ENCODE measurements around the gene MRPL24. TPM values are rescaled to one million over a fixed set of nuclear protein-coding genes. Genes with fewer than 3 reads are reported as not detected.

Gene MRPL24
- total RNA-seq, 1 experiment from 2014 or later: 85.3 TPM

DNA sequence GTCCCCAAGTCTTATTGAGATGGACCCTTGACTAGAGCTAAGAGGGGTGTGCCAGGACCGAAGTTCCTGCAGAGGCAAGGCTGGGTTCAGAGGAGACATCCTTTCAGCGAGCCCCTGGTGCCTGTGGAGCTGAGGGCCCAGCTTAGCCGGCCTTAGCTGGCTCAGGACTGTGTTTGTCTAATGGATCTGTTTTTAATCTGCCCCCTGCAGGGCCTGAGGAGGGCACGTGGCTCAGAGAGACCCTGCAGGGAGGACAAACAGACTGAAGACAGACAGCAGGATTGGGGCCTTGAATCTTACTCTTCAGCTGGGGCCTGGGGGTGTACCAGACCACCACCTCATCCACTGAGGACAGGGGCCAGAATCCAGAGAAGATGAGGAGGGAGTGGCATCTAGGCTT, 37.1 kb downstream of the MRPL24 start:
- Histone ChIP-seq H3K4me2 (peak overlapping the region; percentile 92), H3K79me2 (ENCODE audit: low read depth) (peaks cover 30% of the 10 kb centered on the region), H3K27ac (no peak overlapping the region)

DNA sequence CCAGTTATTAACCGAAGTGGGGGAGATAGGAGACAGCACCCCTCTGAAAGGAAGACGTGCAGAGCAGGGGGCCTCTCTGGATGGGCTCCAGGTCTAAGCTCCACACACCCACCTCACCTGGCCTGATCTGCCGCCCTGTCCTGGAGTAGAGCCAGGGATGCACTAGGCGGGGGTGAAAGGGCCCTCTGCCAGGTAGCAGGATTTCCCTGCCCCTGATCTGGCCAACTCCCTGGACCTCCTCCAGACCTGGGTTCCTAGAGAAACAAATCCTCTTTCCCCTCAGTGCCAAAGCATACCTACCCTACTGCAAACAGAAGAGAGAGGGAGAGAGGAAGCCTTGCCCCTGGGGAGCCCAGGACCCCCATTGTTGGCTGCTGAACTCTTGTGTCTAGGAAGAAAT, 37.6 kb downstream of the MRPL24 start:
- BruUV-seq (replicated peaks): no TSS peak
- peak overlapping the region; percentile 92 for H3K4me2 ChIP-seq
- H3K27me3 ChIP-seq (ENCODE audit: insufficient read depth, low read depth): no peaks in the 10 kb centered on the region
- ChIA-PET POLR2A (ENCODE audit: unreplicated experiment) (interaction anchor here (0.6 to 0.7 kb wide), 4 partner anchors 9 to 202 kb away, joined by 4 to 10 read pairs (median 6); no protein-coding TSS in a partner anchor), CTCF (interaction anchor here (0.6 to 8.4 kb wide), 2 partner anchors 9 to 13 kb away, joined by 4 to 109 read pairs; no protein-coding TSS in a partner anchor)
- H3K27ac ChIP-seq: no peak overlapping the region
- H3K79me2 ChIP-seq (ENCODE audit: low read depth): peaks cover 30% of the 10 kb centered on the region
- H3K36me3 ChIP-seq (ENCODE audit: low read depth): no peaks in the 10 kb centered on the region; the same call in 1 of the 2 replicates
- H3K9me3 ChIP-seq (ENCODE audit: insufficient read depth, low read depth): no peaks in the 10 kb centered on the region
- intact Hi-C loops (cut with micrococcal nuclease; ENCODE audit: unreplicated experiment): no loop called here
- no peak for TF ChIP-seq EZH2 (IDR thresholded peaks at IDR 0.05; ENCODE audit: low read depth)
- TF ChIP-seq, protein P1, sequence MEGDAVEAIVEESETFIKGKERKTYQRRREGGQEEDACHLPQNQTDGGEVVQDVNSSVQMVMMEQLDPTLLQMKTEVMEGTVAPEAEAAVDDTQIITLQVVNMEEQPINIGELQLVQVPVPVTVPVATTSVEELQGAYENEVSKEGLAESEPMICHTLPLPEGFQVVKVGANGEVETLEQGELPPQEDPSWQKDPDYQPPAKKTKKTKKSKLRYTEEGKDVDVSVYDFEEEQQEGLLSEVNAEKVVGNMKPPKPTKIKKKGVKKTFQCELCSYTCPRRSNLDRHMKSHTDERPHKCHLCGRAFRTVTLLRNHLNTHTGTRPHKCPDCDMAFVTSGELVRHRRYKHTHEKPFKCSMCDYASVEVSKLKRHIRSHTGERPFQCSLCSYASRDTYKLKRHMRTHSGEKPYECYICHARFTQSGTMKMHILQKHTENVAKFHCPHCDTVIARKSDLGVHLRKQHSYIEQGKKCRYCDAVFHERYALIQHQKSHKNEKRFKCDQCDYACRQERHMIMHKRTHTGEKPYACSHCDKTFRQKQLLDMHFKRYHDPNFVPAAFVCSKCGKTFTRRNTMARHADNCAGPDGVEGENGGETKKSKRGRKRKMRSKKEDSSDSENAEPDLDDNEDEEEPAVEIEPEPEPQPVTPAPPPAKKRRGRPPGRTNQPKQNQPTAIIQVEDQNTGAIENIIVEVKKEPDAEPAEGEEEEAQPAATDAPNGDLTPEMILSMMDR (conservative IDR thresholded peaks at IDR 0.05): no peak
- H3K4me1 ChIP-seq (replicated peaks; ENCODE audit: insufficient read depth): peaks cover 25% of the 10 kb centered on the region
- DNase-seq: no peak
- H3F3A ChIP-seq (ENCODE audit: insufficient read depth, low read depth): peaks cover 10% of the 10 kb centered on the region
- peak overlapping the region; percentile 79; the same call in 1 of the 2 replicates for H3K4me3 ChIP-seq
- no peaks in the 10 kb centered on the region for H4K20me1 ChIP-seq (ENCODE audit: insufficient read depth)
- H2AFZ ChIP-seq: no peak overlapping the region
- no peaks in the 10 kb centered on the region for H3K9me2 ChIP-seq (ENCODE audit: insufficient read depth)

More for the DNA sequence above, 37.1 kb downstream of the MRPL24 start:
- no peak for DNase-seq
- H2AFZ ChIP-seq: no peak overlapping the region
- intact Hi-C loops (cut with micrococcal nuclease; ENCODE audit: unreplicated experiment): no loop called here
- ChIA-PET CTCF (interaction anchor here (8.4 kb wide), 1 partner anchor 13 kb away, joined by 109 read pairs; no protein-coding TSS in a partner anchor), POLR2A (ENCODE audit: unreplicated experiment) (interaction anchor here (0.6 kb wide), 1 partner anchor 203 kb away, joined by 15 read pairs; the partner anchor contains the start of gene MEF2D)
- no peaks in the 10 kb centered on the region for H3K9me3 ChIP-seq (ENCODE audit: insufficient read depth, low read depth)
- no peaks in the 10 kb centered on the region for H3K27me3 ChIP-seq (ENCODE audit: insufficient read depth, low read depth)
- no peaks in the 10 kb centered on the region for H4K20me1 ChIP-seq (ENCODE audit: insufficient read depth)
- no peaks in the 10 kb centered on the region; the same call in 1 of the 2 replicates for H3K36me3 ChIP-seq (ENCODE audit: low read depth)
- no peak for TF ChIP-seq EZH2 (IDR thresholded peaks at IDR 0.05; ENCODE audit: low read depth)
- TF ChIP-seq, protein P1 (conservative IDR thresholded peaks at IDR 0.05): no peak; the same call in 1 of the 2 replicates
- peak overlapping the region; percentile 79; the same call in 1 of the 2 replicates for H3K4me3 ChIP-seq
- H3F3A ChIP-seq (ENCODE audit: insufficient read depth, low read depth): peaks cover 10% of the 10 kb centered on the region
- peaks cover 25% of the 10 kb centered on the region for H3K4me1 ChIP-seq (replicated peaks; ENCODE audit: insufficient read depth)
- H3K9me2 ChIP-seq (ENCODE audit: insufficient read depth): no peaks in the 10 kb centered on the region
- BruUV-seq (replicated peaks): no TSS peak

DNA sequence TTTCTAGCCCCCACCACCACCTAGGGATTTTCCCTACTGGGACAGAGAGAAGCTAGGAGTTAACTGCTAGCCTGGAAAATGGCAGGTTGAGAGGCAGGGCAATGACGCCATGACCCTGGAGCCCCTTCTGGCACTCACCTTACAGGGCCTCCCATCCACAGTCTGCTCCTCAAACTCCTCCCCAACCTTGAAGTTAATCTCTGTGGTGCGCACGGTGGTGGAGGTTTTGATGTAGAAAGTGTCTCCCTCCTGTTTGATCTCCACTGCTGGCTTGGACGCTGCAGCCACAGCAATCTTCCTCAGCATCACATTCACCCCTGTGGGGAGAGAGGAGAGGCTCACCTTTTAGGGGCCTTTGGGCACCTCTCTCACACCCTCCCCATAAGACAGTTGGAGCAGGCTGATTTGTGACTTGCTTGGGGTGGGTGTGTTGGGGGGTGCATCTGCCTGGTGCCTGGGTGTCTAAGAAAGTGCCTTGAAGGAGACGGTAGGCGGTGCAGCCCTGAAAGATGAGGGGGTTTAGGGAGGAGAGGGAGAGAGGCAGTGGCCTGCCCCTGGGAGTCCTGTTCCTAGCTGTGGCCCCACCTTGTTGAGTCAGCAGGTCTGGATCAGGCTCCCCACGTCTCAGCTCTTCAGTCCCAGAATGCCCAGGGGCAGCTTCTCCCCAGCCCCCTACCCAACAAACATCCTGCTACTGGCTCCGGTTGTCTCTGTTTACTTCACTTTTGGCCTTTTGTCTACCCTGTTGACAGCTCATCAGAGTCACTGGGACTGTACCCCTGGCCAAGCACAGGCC, 40.0 kb downstream of the MRPL24 start:
- Histone ChIP-seq H3K79me2 (ENCODE audit: low read depth) (peaks cover 30% of the 10 kb centered on the region), H3K4me2 (no peak overlapping the region; the same call in 1 of the 2 replicates), H3K27me3 (ENCODE audit: insufficient read depth, low read depth) (no peaks in the 10 kb centered on the region), H3K4me3 (no peak overlapping the region), H4K20me1 (ENCODE audit: insufficient read depth) (no peaks in the 10 kb centered on the region), H3K36me3 (ENCODE audit: low read depth) (no peaks in the 10 kb centered on the region; the same call in 1 of the 2 replicates), H3K27ac (no peak overlapping the region), H3K4me1 (replicated peaks; ENCODE audit: insufficient read depth) (peaks cover 25% of the 10 kb centered on the region), H2AFZ (no peak overlapping the region), H3F3A (ENCODE audit: insufficient read depth, low read depth) (peaks cover 12% of the 10 kb centered on the region), H3K9me2 (ENCODE audit: insufficient read depth) (no peaks in the 10 kb centered on the region), H3K9me3 (ENCODE audit: insufficient read depth, low read depth) (no peaks in the 10 kb centered on the region)
- TF ChIP-seq, protein P1 (conservative IDR thresholded peaks at IDR 0.05): no peak
- TF ChIP-seq EZH2 (IDR thresholded peaks at IDR 0.05; ENCODE audit: low read depth): no peak
- no TSS peak for BruUV-seq (replicated peaks)
- POLR2A ChIA-PET (ENCODE audit: unreplicated experiment): interaction anchor here (0.6 to 0.7 kb wide), 3 partner anchors 19 to 114 kb away, joined by 3 to 4 read pairs (median 4); partner anchors contain the start of gene PRCC
- no peak for DNase-seq
- CTCF ChIA-PET: interaction anchor here (0.6 to 8.4 kb wide), 2 partner anchors 11 to 159 kb away, joined by 3 to 109 read pairs; no protein-coding TSS in a partner anchor
- intact Hi-C loops (cut with micrococcal nuclease; ENCODE audit: unreplicated experiment): no loop called here

All from PC-9 (cell line).